ENCODE data around the gene TAGLN. TPM values are rescaled to one million over a fixed set of nuclear protein-coding genes. Genes with fewer than 3 reads are reported as not detected.

TAGLN gene
- total and polyA plus RNA-seq, 8 donors, result 24.1 to 430 (median 75.7) TPM

GRCh38 chr11:117201658-117202305 lies 2.6 kb downstream of the TAGLN start:
- FAIRE-seq, result no peak
- H3K36me3 ChIP-seq, result peaks cover 0 to 6% (median 0%) of the 10 kb centered on the region in 3 donors
- H3K4me3 ChIP-seq, result peak overlapping the region in 2 of 4 donors; percentile 1 to 17
- peak overlapping the region in 1 of 4 donors; percentile 22 for H3K27ac ChIP-seq
- H3K27me3 ChIP-seq, result no peaks in the 10 kb centered on the region
- intact Hi-C loops (cut with DNase I), result no loop called here
- H3K9me3 ChIP-seq, result no peaks in the 10 kb centered on the region
- no peak for TF ChIP-seq CTCF (IDR thresholded peaks at IDR 0.05)
- peaks cover 0 to 4% (median 0%) of the 10 kb centered on the region in 3 donors for H3K4me1 ChIP-seq
- peak in 1 of 4 donors; percentile 0 for ATAC-seq
- DNase-seq, result peak in 2 of 6 donors; percentile 45 to 80
- 70 to 74% methylated on average over 14 of the region's 14 CpGs for WGBS, 2 donors

- TF ChIP-seq CTCF (IDR thresholded peaks at IDR 0.05), result no peak
- ATAC-seq, result no peak
- Histone ChIP-seq H3K27me3 (no peaks in the 10 kb centered on the region), H3K4me3 (no peak overlapping the region), H3K9me3 (no peaks in the 10 kb centered on the region), H3K4me1 (no peaks in the 10 kb centered on the region), H3K36me3 (peaks cover 0 to 6% (median 0%) of the 10 kb centered on the region in 3 donors), H3K27ac (peak overlapping the region in 1 of 4 donors; percentile 5)
- WGBS, 2 donors, result 74 to 86% methylated on average over 7 of the region's 7 CpGs
- intact Hi-C loops (cut with DNase I), result no loop called here
- FAIRE-seq, result no peak
- DNase-seq, result peak in 2 of 6 donors; percentile 15 to 42
Measured at GRCh38 chr11:117202386-117203068, 3.4 kb downstream of the TAGLN start.

GRCh38 chr11:117203069-117203407 lies 3.9 kb downstream of the TAGLN start:
- intact Hi-C loops (cut with DNase I), result no loop called here
- WGBS, 2 donors, result 93 to 98% methylated on average over 10 of the region's 10 CpGs
- Histone ChIP-seq H3K27ac (no peak overlapping the region), H3K4me1 (no peaks in the 10 kb centered on the region), H3K27me3 (no peaks in the 10 kb centered on the region), H3K36me3 (peaks cover 0 to 6% (median 0%) of the 10 kb centered on the region in 3 donors), H3K9me3 (no peaks in the 10 kb centered on the region), H3K4me3 (no peak overlapping the region)
- no peak for TF ChIP-seq CTCF (IDR thresholded peaks at IDR 0.05)
- DNase-seq, result peak in 2 of 6 donors; percentile 26 to 51
- no peak for ATAC-seq
- FAIRE-seq, result no peak

- no peaks in the 10 kb centered on the region for H3K9me3 ChIP-seq
- TF ChIP-seq CTCF (IDR thresholded peaks at IDR 0.05), result no peak
- H3K27me3 ChIP-seq, result no peaks in the 10 kb centered on the region
- H3K4me1 ChIP-seq, result no peaks in the 10 kb centered on the region
- intact Hi-C loops (cut with DNase I), result loop anchor here in 2 of 3 donors (5.0 kb wide), 1 partner anchor 72 kb away; no protein-coding TSS in a partner anchor
- DNase-seq (peak in 2 of 6 donors; percentile 47 to 55), FAIRE-seq (no peak), ATAC-seq (no peak)
- 78 to 82% methylated on average over 15 to 17 of the region's 17 CpGs for WGBS, 2 donors
- peaks cover 0 to 6% (median 0%) of the 10 kb centered on the region in 3 donors for H3K36me3 ChIP-seq
- H3K27ac ChIP-seq, result no peak overlapping the region
- H3K4me3 ChIP-seq, result no peak overlapping the region
Measured at GRCh38 chr11:117204283-117205080, 5.3 kb downstream of the TAGLN start.
